NOMO-1 treated with dmso at 0.1 percent for 144 hours (cell line): Measurements from ENCODE around the gene RET.

Experiments
- DNase-seq: peaks from one replicate; lab custom pipeline; 2025; ENCODE audit not compliant: unreplicated experiment; lab: John Stamatoyannopoulos, UW

The RET gene

DNA sequence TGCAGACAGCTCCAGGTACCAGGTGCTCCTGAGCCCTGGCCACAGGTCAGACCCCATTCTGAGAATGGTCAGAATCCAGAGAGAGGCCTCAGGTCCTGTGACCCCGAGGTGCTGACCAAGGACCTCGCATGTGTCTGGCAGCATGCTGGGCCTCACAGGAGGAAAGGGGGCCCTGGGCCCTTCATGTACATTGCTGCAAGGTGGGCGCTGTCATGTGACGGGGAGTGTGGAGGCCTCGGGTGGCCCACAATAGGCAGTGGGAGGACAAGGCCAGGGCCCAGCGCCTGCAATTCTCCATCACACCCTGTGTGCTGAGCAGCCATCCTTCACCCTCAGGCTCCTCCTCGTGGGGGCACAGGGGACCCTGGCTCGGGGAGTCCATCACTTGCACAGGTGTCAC is 15.5 kb upstream of the RET start:
- no peak for DNase-seq

DNA sequence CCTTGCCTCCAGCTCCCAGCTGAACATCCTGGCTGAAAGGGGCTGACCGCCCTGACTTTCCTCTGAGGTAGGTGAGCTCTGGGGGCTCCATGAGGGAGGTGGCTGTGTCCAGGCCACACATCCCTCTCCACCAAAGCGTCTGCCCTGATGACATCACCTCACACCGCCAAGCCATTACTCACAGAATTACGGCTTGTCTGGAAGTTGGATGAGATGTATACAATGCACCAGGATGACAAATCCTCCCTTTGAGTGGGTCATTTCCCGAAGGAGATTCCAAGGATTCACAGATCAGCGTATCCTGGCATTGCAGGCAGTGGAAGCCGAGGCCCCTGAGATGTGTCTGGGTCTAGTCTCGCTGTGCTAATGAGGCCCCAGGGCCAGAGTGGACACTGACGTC is 15.1 kb upstream of the RET start:
- no peak for DNase-seq

- DNase-seq = no peak
These were observed 14.3 kb upstream of the RET start for GRCh38 chr10:43062402-43063160.

DNA sequence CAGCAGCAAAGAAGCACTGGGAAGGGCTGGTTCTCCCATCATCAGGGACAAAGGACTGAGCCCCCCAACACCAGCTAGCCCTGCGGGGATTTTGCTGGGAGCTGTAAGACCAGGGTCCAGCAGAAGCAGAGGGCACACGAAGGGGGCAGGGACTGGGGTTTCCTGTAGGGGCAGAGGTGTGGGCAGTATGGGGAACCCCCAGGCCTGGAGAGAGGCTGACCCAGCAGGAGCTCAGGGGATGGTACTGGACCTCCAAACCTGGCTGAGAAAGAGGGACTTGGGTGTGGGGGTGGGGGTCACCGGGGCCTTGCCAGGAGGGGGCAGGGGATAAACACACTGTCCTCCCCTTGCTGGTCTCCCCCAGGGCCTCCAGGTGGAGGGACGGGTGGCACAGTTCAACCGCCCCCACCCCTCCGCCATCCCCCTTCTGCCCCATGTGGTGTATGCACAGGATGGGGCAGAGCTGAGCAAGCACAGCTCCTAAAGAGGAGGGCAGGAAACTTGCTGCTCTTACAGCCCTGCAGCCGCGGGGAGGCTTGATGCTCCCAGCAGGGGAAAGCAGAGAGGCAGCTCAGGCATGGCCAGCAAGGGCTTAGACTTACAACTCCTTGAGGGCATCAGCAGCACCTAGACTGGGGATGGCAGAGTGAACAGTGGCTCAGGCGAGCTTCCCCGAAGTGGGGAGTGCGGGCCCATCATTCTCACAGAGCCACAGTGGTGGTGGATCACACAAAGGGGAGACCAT is 12.4 kb upstream of the RET start:
- DNase-seq = no peak

DNA sequence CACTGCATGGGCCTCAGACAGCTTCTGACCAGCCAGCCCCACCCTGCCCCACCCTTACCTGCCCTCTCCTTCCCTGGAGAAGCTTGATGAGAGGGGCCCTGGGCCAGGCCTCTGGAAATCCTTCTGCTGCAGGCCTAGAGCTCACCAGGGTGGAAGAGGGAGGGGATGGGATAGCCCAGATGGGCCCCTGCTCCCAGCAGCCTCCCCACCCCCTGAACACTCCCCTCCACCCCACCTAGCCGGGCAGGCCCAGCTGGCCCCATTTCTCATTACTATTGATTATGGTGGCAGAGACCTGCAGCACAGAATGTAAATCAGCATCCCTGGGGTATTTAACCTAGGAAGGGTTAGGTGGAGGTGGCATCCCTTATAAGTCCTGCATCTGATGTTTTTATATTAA is 11.6 kb upstream of the RET start:
- no peak for DNase-seq

- no peak for DNase-seq
These were observed 11.1 kb upstream of the RET start for GRCh38 chr10:43065761-43066160.

DNA sequence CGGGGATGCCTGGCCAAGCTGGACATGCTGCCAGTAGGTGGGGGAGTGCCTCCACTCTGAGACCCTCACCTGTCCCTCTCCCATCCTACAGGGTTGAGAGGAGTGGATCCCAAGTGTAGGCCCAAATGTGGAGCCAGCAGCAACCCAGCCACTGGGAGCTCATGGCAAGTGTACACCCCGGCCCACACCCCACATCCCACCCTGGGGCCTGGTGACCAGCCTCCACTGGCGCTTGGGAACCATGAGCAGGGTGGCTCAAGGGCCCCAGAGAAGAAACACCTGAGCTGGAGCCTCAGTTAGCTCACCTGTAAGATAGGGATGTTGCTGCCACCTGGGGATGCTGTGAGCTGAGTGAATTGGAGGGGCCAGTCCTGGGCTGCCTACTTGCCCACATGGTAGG is 10.4 kb upstream of the RET start:
- no peak for DNase-seq

DNA sequence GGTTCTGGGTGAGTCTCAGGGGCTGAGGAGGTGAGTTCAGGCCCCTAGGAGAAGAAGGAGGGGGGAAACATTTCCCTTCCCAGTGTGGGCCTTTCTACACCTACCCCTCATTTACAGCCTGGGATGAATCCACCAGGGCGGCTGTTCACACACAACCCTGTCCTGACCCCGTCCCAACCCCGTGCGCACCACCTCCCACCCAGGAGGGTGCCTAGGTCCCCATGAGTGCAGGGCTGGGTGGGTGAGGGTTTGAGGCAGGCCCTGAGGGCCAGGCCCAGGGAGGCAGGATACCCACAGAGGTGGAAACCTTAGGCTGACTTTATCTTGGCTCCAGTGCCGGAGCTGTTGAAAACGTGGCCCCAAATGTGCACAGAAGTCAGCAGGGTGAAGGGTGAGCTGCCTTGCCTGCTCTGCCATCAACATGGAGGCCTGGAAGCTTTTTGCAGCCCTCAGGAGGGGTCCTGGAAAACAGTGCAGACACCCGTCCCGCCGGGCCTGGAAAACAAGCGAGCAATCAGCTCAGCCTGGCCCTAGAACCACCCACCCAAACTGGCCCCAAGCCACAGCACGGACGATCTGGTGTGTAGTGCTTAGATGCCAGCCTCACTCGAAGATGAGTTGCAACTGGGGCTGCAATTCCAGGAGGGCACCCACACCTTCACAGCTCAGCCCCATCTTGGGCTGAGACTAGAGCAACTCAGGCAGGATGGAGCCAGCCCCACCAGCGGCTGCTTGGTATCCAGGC is 9.3 kb upstream of the RET start:
- no peak for DNase-seq

GRCh38 chr10:43068136-43068395 is 8.8 kb upstream of the RET start:
- DNase-seq = no peak

GRCh38 chr10:43068471-43069210 is 8.2 kb upstream of the RET start:
- no peak for DNase-seq

DNA sequence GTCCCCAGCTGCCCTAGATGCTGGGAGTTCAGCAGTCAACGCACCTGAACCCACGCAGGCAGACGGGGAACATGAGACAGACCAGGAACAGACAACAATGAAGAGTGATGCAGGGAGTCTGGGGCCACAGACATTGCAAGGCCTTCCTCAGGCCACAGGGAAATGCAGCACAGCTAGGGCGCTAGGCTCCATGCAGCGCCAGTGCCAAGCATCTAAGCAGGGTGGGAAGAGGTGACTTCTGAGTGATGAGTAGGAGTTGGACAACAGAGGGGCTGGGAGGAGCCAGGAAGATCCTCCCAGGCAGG is 7.7 kb upstream of the RET start:
- no peak for DNase-seq

GRCh38 chr10:43069579-43069978 is 7.3 kb upstream of the RET start:
- DNase-seq = no peak

- no peak for DNase-seq
These were observed 6.5 kb upstream of the RET start for GRCh38 chr10:43070121-43071085.

DNA sequence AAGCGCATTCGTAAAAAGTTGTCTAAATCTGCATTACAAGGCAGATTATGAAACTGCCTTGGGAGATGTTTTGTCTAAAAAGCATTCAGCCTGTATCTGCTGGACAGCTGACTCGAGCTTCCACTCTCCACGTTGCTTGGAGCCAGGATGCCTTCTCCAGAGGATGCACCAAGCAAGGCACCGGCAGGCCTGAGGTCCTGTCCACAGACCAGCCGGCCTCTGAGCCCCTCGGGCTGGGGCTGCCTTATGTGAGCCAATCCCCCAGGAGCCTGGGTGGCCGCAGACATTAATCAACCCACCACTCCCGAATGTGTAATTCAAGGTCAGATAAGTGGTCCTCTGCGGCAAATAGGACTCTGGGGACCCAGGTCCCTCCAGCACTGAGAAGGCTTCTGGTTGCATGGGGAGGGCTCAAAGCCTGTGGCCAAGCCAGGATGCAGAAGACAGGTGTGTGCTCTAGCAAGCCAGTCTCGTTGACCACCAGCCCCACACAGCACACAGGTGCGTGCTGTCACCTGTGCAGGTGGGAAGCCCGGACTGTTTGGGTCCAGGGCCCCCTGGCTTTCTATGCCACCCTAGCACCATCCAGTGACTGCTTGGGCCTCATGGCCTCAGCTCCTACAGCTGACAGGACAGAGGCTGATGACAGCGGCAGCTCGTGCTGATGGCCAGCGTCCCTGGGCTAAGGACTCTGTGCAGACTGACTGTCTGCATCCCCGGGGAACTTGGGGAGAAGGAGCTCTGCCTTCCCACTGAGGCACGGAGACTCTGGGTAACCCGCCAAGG is 4.8 kb upstream of the RET start:
- no peak for DNase-seq

- no peak for DNase-seq
These were observed 3.7 kb upstream of the RET start for GRCh38 chr10:43073191-43073590.

GRCh38 chr10:43073721-43074120 is 3.1 kb upstream of the RET start:
- DNase-seq = no peak

- no peak for DNase-seq
These were observed 2.5 kb upstream of the RET start for GRCh38 chr10:43074409-43074808.

DNA sequence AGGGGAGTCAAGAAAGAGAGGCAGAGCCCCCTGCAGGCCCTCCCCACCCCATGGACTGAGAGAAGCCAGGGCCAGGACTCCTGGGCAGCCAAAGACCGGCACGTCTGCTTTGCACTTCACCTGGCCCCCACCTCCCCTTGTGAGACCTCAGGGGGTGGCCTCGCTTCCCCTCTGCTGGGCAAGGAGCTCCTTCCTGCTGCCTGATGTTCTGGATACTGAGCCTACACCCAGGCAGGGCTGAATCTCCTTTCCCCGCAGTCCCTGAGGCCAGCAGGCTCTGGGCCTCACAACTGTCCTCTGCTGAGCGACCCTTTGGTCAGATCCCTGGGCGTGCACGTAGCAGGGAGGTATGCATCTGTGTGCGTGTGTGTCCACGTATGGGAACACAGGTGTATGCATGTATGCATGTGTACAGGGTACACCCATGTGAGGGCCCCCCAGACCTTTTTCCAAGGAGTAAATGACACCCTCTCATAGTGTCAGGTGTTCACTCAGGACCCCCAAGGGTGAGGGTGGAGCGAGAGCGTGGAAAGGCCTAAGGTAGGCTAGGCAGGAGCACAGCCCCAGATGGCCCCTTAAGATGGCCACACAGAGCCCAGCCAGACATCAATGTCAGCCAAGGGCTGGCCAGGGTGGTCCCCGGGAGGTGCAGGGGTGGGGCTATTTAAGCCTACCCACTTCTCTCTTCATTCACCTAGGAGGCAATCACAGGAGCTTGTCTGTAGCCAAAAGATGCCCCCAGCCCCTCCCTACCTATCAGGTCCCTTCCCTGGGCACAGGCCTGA is 1.9 kb upstream of the RET start:
- DNase-seq = no peak

GRCh38 chr10:43075612-43076003 is 1.3 kb upstream of the RET start:
- no peak for DNase-seq
